GM20431 (cell line): ENCODE results near the gene AGMO.

ENCODE experiments used
- in situ Hi-C: fragments of 300-500 bp; cut with MseI, MboI; formaldehyde crosslinking; loops from one replicate; pipeline ENCODE4 v1.15.0; 2020; ENCODE audit warnings: low sequenced_read_pairs; ENCODE audit not compliant: unreplicated experiment

AGMO gene

GRCh38 chr7:15176089-15176488, 385.7 kb downstream of the AGMO start:
- in situ Hi-C loops: no loop called here

DNA sequence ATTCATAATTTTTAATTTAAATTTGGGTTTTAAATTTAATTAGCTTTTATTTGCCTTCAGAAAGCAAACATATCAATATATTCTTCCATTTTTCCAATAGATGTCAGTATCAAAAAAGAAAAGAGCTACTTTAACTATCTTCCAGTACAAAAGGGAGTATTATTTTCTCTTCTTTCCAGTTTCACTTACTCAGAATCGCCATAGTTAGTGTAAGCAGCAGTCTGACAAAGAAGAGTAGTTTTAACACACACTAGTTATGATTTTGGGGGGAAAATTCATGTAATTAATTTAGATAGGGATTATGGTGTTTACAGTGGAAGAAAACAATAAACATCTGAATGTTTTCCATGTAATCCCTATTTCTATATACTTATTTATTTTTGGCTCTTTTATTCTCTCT, 386.7 kb downstream of the AGMO start:
- in situ Hi-C loops: no loop called here

GRCh38 chr7:15174485-15174884, 387.3 kb downstream of the AGMO start:
- in situ Hi-C loops: no loop called here

- in situ Hi-C loops: no loop called here
These were observed 393.3 kb downstream of the AGMO start for GRCh38 chr7:15168489-15168888.

GRCh38 chr7:15167912-15168311, 393.9 kb downstream of the AGMO start:
- in situ Hi-C loops: no loop called here

- in situ Hi-C loops: no loop called here
These were observed 395.2 kb downstream of the AGMO start for GRCh38 chr7:15166620-15167019.

DNA sequence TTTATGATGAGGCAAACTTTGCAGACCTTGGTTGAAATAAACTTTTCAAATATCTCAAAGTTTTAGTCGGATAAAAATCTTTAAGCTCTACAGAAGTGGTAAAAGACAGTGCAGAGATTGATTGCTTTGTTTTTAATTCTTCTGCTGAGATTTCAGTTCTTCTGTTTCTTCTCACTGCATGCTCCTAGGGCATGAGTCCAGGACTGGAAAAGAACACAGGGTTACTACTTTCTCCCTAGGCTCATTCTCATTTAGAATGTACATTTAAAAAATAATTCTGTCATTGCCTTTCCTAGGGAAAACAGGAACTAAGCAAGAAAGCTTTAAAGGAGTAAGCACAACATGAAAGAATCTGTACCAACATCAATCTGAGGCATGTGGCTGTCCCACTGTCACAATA, 402.6 kb downstream of the AGMO start:
- in situ Hi-C loops: no loop called here

DNA sequence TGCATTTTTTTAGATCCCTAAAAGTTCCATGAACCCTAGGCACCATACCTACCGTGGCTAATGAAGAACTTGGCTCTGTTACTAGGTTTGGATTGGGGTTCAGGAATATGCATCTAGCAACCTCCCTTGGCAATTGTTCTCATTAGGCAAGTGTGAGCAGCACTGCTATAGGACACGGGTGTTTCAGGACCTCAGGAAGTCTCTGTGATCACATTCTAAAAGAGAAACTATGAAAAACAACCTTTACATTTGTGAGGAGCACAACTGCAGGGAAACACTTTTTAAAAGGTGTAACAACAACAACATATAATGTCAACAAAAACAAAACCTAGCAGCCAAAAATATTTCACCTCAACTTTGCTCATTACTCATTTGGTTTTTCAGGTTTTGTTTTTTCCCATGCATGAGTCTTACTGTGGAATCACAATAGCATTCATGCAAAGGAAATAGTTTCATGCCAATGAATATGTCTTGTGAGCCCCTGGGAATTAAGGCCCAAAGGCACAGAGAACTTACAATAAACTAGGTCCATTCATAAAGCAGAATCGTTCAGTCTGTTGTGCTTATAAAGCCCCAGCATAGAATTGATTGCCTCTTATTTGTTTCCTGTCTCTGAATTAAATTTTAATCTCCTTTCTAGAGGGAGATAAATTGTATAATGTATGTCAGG, 403.5 kb downstream of the AGMO start:
- in situ Hi-C loops: no loop called here
